ENCODE results near the gene PTCH1. TPM values are rescaled to one million over a fixed set of nuclear protein-coding genes. Genes with fewer than 3 reads are reported as not detected.

Gene PTCH1
- total RNA-seq, 8 experiments from 2014 or later = 2.2 to 59.2 (median 20.8) TPM

DNA sequence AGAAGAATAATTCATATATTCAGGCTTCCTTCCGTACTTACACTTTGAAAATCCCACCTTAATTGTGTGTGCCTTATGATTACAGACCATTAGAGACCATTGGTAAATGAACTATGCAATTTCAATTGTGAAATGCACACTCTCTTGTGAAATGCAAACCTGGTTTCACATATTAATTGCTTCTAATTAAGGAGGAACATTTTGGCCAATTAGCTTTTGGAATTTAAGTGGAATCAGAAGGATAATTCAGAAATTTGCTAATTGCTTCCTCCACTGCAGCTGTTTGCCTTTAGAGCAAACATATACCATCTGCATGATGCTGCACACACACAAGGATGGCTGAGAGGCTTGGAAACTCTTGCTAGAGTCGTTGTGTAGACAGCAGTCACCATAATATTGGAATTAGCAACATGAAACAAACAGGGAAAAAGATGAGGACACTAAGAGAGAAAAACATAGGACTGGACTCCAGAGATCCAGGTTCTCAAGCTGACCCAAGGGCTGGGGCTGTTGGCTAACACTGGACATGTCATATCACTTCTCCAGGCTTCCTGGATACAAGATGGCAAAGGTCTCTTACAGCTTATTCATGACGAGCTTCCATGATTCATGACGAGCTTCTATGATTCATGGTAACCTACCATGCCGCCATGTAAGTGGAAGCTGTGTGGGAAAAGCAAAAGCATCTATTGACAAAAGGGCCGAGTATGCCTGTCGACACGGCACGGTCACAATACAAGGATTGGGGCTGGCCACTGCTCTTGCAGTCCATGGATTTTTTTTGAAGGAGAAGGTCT lies 78.0 kb downstream of the PTCH1 start:
- no peak overlapping the region for H3K4me3 ChIP-seq
- 56 to 93% (median 90%) methylated on average over 2 to 9 of the region's 9 CpGs; no CpG with 5 or more reads in 1 of the 10 experiments for WGBS, 10 experiments
- H3K4me1 ChIP-seq (replicated peaks in 1 of 2) = no peaks in the 10 kb centered on the region
- H3K27ac ChIP-seq = no peak overlapping the region
- ATAC-seq (replicated peaks in 6 of 8) = no peak
- in situ Hi-C loops (cut with MboI; ENCODE audit: low pct_unique_long_range_greater_than_20kb in 2 of 9, low sequenced_read_pairs in 9 of 9, unreplicated experiment in 9 of 9) = no loop called here

DNA sequence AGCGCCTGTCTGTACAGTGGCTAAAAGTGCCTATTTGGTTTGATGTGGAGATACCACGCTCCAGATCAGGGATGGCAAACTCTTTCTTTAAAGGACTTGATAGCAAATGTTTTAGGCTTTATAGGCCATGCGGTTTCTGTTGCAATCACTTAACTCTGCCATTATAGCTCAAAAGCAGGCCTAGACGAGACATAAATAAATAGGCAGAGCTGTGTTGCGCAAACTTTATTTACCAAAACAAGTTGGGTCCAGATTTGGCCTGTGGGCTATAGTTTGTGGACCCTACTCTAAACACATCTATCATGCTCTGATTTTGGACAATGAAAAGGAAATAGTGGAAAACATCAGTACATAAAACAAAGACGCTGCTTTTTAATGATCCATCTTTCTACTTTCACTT lies 79.2 kb downstream of the PTCH1 start:
- Histone ChIP-seq H3K4me3 (no peak overlapping the region), H3K4me1 (replicated peaks in 1 of 2) (no peaks in the 10 kb centered on the region), H3K27ac (no peak overlapping the region)
- in situ Hi-C loops (cut with MboI; ENCODE audit: low pct_unique_long_range_greater_than_20kb in 2 of 9, low sequenced_read_pairs in 9 of 9, unreplicated experiment in 9 of 9) = no loop called here
- ATAC-seq (replicated peaks in 6 of 8) = no peak
- 28 to 92% (median 74%) methylated on average over 2 to 6 of the region's 6 CpGs; no CpG with 5 or more reads in 3 of the 10 experiments for WGBS, 10 experiments

- in situ Hi-C loops (cut with MboI; ENCODE audit: low pct_unique_long_range_greater_than_20kb in 2 of 9, low sequenced_read_pairs in 9 of 9, unreplicated experiment in 9 of 9) = no loop called here
- 48 to 100% (median 84%) methylated on average over 2 to 5 of the region's 7 CpGs; no CpG with 5 or more reads in 2 of the 10 experiments for WGBS, 10 experiments
Measured at GRCh38 chr9:95436416-95436815, 80.4 kb downstream of the PTCH1 start.

DNA sequence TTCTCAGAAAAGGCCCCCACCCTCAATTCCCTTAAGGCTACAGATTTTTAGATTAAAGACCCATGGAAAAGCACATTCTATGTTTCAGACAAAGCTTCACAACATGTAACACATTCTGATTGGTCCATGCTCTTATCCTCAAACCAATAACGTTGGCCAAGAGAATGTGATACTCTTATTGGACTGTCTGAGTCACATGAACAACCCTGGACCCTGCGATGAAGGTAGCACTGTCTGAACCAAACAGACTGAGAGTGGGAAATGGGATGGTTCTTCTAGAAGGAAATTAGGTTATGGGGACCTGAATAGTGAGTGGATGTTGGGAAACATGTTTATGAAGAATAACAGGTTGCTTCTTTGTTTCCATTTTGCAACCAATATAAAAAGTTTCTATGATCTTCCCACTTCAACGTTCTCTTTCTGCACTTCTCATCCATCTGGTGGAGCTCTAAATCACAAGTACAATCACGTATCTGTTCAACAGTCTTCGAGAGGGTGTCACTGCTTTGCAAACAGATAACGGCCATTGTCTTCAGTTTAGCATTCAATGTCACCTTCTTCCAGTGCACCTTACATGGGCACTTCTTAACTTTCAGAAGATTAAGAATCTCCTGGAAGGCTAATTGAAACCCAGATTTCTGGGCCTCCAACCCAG lies 81.6 kb downstream of the PTCH1 start:
- no peaks in the 10 kb centered on the region for H3K4me1 ChIP-seq (replicated peaks in 1 of 2)
- H3K27ac ChIP-seq = no peak overlapping the region
- WGBS, 10 experiments = 46 to 100% (median 92%) methylated on average over 1 to 6 of the region's 6 CpGs
- in situ Hi-C loops (cut with MboI; ENCODE audit: low pct_unique_long_range_greater_than_20kb in 2 of 9, low sequenced_read_pairs in 9 of 9, unreplicated experiment in 9 of 9) = no loop called here
- H3K4me3 ChIP-seq = no peak overlapping the region
- ATAC-seq (replicated peaks in 6 of 8) = no peak

More at GRCh38 chr9:95436416-95436815, 80.4 kb downstream of the PTCH1 start:
- H3K4me3 ChIP-seq = no peak overlapping the region
- no peaks in the 10 kb centered on the region for H3K4me1 ChIP-seq (replicated peaks in 1 of 2)
- ATAC-seq (replicated peaks in 6 of 8) = no peak
- no peak overlapping the region for H3K27ac ChIP-seq

DNA sequence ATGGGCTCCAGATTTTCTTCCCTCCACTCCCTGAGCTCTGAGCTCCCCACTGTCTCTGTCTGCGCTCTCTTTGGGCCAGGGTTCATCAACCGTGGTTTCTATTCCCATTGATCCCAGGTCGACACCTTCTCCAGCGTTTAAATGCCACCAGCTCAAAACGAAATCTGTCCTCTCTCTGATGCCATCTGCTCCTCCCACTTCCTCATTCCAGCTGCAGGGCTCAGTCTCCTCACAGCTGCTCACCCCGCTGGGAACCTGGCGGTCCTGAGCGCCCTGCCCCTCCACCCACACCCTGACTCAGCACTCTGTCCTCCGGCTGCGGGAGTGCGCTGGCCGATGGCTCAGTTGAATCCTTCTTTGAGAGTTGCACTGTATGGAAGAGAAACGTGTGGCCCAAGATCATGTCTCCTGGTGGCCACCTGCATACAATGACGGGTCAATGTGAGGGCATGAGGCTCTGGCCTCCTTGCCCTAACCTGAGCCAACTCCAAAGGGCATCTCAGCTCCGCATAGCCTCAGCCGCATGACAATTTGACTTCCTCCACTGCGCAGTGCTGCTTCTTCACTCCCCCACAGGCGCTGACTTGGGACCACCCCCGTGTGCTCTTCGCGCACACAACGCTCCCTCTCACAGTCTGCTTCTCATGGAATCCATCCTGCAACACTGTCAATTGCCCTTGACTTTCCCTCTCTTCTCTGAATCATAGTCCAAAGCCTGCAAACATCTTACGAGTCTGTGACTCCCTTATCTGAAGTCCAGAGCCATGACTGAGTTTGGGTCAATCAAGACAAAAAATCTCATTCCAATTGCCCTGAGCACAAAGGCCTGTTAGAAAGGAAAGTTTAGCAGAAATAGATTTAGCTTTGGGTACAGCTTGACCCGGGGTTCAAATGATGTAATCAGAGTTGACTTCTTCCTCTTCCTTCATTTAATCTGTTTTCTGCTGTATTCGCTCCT lies 82.4 kb downstream of the PTCH1 start:
- in situ Hi-C loops (cut with MboI; ENCODE audit: low pct_unique_long_range_greater_than_20kb in 2 of 9, low sequenced_read_pairs in 9 of 9, unreplicated experiment in 9 of 9) = no loop called here

DNA sequence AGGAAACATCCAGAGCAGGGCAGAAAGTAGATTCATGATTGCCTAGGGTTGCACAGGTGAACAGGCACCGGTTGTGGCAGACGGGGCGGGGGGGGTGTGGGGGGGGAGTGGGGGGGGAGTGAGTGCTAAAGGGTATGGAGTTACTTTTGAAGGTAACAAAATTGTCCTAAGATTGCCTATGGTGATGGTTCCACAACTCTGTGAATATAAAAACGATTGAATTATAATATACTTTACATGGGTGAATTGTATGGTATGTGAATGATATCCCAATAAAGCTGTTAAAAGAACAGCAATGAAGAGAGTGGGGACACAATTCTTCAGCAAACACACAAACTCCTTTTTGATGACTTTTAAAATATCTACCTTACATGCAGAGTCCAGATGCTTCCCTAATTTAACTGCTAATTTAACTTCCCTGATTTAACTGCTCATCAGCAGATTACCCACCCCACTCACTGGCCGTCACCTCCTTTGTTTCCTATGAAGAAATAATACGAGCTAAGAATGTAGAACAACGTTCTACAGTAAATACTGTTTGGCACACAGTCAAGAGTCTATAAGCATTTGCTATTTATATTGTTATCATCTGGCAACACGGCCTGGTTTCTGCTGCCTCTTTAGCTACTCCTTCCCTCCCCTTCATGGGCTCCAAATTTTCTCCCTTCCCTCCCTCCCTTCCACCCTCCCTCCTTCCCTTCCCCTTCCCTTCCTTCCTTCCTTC lies 83.5 kb downstream of the PTCH1 start:
- Histone ChIP-seq H3K4me3 (no peak overlapping the region), H3K4me1 (replicated peaks in 1 of 2) (no peaks in the 10 kb centered on the region), H3K27ac (no peak overlapping the region)
- in situ Hi-C loops (cut with MboI; ENCODE audit: low pct_unique_long_range_greater_than_20kb in 2 of 9, low sequenced_read_pairs in 9 of 9, unreplicated experiment in 9 of 9) = no loop called here
- WGBS, 10 experiments = 7 to 100% (median 85%) methylated on average over 1 to 4 of the region's 8 CpGs; no CpG with 5 or more reads in 1 of the 10 experiments
- ATAC-seq (replicated peaks in 6 of 8) = no peak

More for the DNA sequence above, 82.4 kb downstream of the PTCH1 start:
- Histone ChIP-seq H3K4me1 (replicated peaks in 1 of 2) (no peaks in the 10 kb centered on the region), H3K4me3 (no peak overlapping the region), H3K27ac (no peak overlapping the region)
- 77 to 98% (median 92%) methylated on average over 7 to 22 of the region's 25 CpGs; no CpG with 5 or more reads in 2 of the 10 experiments for WGBS, 10 experiments
- ATAC-seq (replicated peaks in 6 of 8) = peak in 2 of 8 experiments; percentile 33 to 43

DNA sequence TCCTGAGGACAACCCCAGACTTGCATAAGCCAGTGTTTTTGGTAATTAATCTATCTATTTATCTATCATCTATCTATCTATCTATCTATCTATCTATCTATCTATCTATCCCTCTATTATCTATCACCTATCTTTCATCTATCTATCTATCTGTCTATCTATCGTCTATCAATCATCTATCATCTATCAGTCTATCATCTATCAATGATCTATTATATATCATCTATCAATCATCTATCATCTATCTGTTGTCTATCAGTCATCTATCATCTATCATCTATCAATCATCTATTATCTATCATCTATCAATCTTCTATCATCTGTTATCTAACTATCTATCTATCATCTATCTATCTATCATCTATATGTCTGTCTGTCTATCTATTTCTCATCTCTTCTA lies 85.5 kb downstream of the PTCH1 start:
- Histone ChIP-seq H3K4me1 (replicated peaks in 1 of 2) (peaks cover 0 to 5% of the 10 kb centered on the region in 2 donors), H3K4me3 (no peak overlapping the region), H3K27ac (no peak overlapping the region)
- 3 to 89% (median 76%) methylated on average over 1 of the region's 1 CpG; no CpG with 5 or more reads in 1 of the 10 experiments for WGBS, 10 experiments
- no peak for ATAC-seq (replicated peaks in 6 of 8)
- in situ Hi-C loops (cut with MboI; ENCODE audit: low pct_unique_long_range_greater_than_20kb in 2 of 9, low sequenced_read_pairs in 9 of 9, unreplicated experiment in 9 of 9) = no loop called here

- 38 to 96% (median 81%) methylated on average over 2 to 6 of the region's 7 CpGs; no CpG with 5 or more reads in 1 of the 10 experiments for WGBS, 10 experiments
- peaks cover 0 to 5% of the 10 kb centered on the region in 2 donors for H3K4me1 ChIP-seq (replicated peaks in 1 of 2)
- no peak overlapping the region for H3K4me3 ChIP-seq
- in situ Hi-C loops (cut with MboI; ENCODE audit: low pct_unique_long_range_greater_than_20kb in 2 of 9, low sequenced_read_pairs in 9 of 9, unreplicated experiment in 9 of 9) = no loop called here
- H3K27ac ChIP-seq = no peak overlapping the region
- ATAC-seq (replicated peaks in 6 of 8) = no peak
Measured at GRCh38 chr9:95429948-95430620, 86.7 kb downstream of the PTCH1 start.

DNA sequence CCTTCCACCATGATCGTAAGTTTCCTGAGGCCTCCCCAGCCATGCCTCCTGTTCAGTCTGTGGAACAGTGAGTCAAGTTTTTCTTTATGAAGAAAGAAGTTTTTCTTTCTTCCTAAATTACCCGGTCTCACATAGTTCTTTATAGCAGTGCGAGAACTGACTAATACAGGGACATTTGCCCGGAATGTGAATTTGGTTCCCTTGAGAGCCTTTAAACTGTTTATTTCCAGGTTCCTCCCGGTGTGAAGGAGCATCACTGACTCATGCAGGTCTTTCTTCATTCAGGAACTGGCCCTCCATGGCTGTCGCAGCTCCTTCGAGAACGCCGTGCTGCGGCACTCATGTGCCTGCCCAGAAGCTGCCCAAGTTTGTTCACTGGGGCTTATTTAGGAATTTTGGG lies 87.7 kb downstream of the PTCH1 start:
- Histone ChIP-seq H3K4me3 (no peak overlapping the region), H3K27ac (no peak overlapping the region), H3K4me1 (replicated peaks in 1 of 2) (peaks cover 0 to 5% of the 10 kb centered on the region in 2 donors)
- ATAC-seq (replicated peaks in 6 of 8) = no peak
- WGBS, 10 experiments = 60 to 97% (median 80%) methylated on average over 1 to 10 of the region's 10 CpGs; no CpG with 5 or more reads in 1 of the 10 experiments
- in situ Hi-C loops (cut with MboI; ENCODE audit: low pct_unique_long_range_greater_than_20kb in 2 of 9, low sequenced_read_pairs in 9 of 9, unreplicated experiment in 9 of 9) = no loop called here

- in situ Hi-C loops (cut with MboI; ENCODE audit: low pct_unique_long_range_greater_than_20kb in 2 of 9, low sequenced_read_pairs in 9 of 9, unreplicated experiment in 9 of 9) = no loop called here
- Histone ChIP-seq H3K4me3 (peak overlapping the region in 4 of 5 donors; percentile 15 to 27 (median 20)), H3K27ac (peak overlapping the region in 1 of 2 donors; percentile 64), H3K4me1 (replicated peaks in 1 of 2) (peaks cover 0 to 5% of the 10 kb centered on the region in 2 donors)
- peak in 6 of 8 experiments; percentile 5 to 46 (median 43) for ATAC-seq (replicated peaks in 6 of 8)
- 11 to 73% (median 34%) methylated on average over 1 to 11 of the region's 11 CpGs for WGBS, 10 experiments
Measured at GRCh38 chr9:95425910-95426551, 90.7 kb downstream of the PTCH1 start.

DNA sequence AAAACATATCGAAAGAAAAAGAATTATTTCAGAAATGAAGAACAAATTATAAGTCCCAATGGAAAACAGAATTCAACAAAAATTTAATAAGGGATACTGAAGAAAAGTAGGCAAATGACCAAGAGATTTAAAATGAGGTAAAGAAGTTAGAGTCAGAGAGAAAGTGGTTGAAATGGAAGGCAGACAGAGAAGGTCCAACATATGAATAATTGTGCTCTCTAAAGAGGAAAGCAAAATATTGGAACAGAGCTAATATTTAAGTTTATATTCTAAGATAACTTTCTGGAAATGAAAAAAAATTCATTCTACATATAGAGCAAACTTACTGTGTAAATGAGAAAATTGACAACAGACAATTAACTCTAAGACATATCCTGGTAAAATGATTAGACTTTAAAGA lies 94.1 kb downstream of the PTCH1 start:
- Histone ChIP-seq H3K4me3 (no peak overlapping the region), H3K4me1 (replicated peaks in 1 of 2) (peaks cover 0 to 5% of the 10 kb centered on the region in 2 donors), H3K27ac (no peak overlapping the region)
- 27 to 100% (median 84%) methylated on average over 1 of the region's 1 CpG for WGBS, 10 experiments
- ATAC-seq (replicated peaks in 6 of 8) = no peak
- in situ Hi-C loops (cut with MboI; ENCODE audit: low pct_unique_long_range_greater_than_20kb in 2 of 9, low sequenced_read_pairs in 9 of 9, unreplicated experiment in 9 of 9) = no loop called here
